ENCODE results near the gene ACVR1.
"Not testable (repeated sequence)": the region's sequence is repeated elsewhere in the genome, so short reads cannot be mapped to it uniquely, and the experiment has no call there.

Gene ACVR1

GRCh38 chr2:157849591-157849990, 26.5 kb downstream of the ACVR1 start:
- DNase-seq, result no peak

- DNase-seq, result no peak
Observed at GRCh38 chr2:157848213-157848612, 27.9 kb downstream of the ACVR1 start.

DNA sequence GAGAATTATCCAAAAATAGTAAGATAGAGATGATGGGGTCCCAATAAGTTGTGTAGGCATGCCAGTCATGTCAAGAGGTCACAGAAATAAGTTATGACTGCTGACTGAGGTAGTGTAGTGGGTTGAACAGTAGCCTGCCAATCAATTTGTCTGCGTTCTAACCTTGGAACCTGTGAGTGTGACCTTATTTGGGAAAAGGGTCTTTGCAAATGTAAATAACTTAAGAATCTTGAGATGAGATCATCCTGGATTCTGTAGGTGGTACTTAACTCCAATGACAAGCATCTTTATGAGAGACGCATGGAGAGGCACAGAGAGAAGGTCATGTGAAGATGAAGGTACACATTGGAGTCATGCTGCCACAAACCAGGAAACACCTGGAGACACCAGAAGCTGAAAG, 31.0 kb downstream of the ACVR1 start:
- DNase-seq, result no peak

DNA sequence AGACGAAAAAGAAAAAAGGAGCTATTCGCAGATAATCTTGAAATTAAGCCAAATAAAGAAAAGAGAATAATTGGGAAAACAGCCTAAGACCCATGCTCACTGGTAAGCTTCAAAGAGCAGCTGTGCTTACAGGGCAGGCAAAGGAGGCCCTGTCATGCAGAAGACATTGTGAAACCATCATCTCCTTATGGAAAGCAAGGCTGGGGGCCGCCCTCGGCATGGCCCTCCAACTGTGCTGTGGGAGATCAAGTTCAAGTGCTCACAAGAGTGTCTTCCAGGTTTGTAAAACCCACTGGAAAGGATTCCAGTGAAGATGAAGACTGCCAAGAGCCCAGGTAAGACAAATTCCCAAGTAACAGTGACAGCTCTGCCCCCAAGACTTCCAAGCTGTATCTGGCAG, 32.2 kb downstream of the ACVR1 start:
- DNase-seq, result no peak

GRCh38 chr2:157843081-157843480, 33.0 kb downstream of the ACVR1 start:
- DNase-seq, result peak; percentile 40

- peak; percentile 25 for DNase-seq
Observed at GRCh38 chr2:157842106-157842879, 33.8 kb downstream of the ACVR1 start.

- DNase-seq, result no peak
Observed at GRCh38 chr2:157841485-157841884, 34.6 kb downstream of the ACVR1 start.

GRCh38 chr2:157840568-157841156, 35.5 kb downstream of the ACVR1 start:
- DNase-seq, result peak; percentile 54

GRCh38 chr2:157839822-157840221, 36.3 kb downstream of the ACVR1 start:
- DNase-seq, result no peak

- DNase-seq, result peak; percentile 85
Observed at GRCh38 chr2:157839162-157839801, 36.8 kb downstream of the ACVR1 start.

- DNase-seq, result peak; percentile 80
Observed at GRCh38 chr2:157838442-157839161, 37.5 kb downstream of the ACVR1 start.

DNA sequence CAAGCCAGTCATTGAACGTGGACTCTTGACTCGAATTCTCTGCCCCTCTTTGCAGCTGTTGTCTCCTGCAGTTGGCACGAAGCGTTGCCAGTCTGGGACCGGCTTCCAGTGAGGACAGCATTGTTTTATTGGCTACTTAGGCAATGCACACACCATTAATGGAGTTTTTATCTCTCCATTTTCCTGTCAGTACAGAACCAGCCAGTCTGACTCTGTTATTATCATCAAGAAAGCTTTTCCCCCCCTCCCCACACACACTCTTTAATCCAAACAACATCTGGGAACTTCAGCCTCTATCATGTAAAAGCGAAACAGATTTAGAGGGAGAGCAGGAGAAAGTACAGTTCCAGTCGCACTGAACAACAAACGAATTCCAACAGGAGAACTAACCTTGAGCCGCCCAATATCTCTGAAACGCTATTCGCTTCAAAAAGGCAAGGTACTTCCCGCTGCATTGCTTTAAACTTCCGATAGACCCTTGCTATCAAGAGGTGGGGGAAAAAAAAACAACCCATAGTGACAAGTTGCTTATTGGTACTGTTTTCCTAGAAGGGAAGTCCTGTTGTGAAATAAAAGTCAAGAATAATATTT, 38.2 kb downstream of the ACVR1 start:
- no peak for DNase-seq

GRCh38 chr2:157836531-157836930, 39.6 kb downstream of the ACVR1 start:
- no peak for DNase-seq

DNA sequence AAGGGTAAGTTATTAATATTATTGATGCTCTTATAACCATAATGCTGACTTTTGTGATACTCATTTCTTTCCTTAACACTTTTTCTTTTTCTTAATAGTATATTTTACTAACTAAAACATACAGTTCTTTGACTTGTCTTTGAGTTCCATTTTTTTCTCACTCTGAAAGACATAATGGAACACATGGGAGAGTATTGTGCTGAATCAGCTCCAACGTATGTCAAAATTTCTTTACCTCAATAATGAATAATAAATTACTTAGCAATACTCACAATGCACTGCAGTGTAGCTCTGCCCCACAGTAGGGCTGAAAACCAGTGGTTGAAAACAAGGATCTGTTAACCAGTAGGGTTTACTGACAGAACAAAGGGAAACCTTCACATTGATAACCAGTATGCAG, 40.7 kb downstream of the ACVR1 start:
- no peak for DNase-seq

DNA sequence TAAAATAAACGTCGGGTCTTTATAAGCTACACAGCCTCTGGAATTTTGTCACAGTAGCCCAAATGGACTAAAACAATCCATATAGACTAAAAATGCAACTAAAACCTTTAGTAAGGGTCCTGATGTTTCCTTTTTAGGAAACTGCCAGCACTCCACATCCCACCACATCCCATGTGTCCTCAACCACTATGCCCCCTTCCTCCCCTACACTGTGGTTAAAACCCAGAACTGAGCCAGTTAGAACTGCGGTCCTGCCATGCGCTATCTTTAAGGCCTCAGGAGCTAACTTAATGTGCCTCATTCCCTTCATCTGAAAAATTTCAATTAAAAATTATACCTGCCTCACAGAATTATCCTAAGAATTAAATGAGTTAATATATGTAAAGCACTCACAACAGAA, 41.1 kb downstream of the ACVR1 start:
- no peak for DNase-seq

DNA sequence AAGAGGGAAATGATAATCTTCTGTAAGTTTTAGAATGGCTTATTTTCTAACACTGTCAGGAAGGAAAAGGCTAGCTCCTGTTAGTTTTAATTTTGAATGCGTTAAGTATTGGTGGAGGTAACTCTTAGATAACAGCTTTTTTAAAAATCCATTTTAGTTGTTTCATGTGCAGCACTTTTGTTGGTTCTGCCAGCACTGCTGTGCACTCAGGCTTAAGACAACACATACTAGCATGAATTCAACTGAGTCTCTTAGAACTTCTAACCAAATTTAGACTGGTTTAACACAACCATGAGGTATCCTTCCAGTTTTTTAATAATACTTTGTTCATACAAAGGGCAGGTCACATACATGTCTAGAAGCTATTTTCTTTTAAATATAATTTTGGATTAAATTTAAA, 42.4 kb downstream of the ACVR1 start:
- no peak for DNase-seq

- no peak for DNase-seq
Observed at GRCh38 chr2:157831573-157832315, 44.4 kb downstream of the ACVR1 start.

DNA sequence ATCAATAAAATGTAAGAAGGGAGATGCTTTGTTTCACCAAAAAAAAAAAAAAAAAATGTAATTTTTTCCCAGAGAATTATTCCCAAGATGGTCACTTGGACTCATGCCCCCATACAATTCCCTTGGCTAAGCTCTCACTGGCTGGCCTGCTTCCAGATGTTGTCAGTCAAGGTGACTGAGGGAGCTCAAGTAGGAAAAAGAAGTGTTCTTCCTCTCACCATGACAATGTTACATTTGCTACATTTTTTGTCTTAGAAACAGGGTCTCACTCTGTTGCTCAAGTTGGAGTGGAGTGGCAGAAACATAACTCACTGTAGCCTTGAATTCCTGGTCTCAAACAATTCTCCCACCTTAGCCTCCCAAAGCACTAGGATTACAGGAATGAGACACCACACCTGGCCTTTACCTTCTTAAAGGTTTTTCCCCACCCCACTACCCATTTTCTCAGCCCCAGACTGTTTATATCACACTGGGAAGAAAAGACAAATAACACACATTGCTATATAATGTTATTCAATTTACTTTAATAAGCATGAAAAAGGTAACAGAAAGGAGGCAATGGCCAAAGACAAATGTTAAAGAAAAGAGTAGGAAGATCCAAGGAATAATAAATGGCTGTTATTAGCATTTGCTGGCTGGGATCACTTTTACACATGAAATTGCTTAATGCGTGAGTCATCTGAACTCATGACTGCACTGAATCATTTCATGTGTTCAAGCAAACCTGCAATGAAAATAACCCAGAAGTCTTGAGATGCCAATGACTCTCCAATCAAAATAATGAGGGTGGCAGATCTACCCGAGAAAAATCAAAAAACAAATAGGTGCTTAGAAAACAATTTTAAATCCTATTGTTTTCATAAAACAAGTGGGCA, 45.2 kb downstream of the ACVR1 start:
- DNase-seq, result peak; percentile 89

DNA sequence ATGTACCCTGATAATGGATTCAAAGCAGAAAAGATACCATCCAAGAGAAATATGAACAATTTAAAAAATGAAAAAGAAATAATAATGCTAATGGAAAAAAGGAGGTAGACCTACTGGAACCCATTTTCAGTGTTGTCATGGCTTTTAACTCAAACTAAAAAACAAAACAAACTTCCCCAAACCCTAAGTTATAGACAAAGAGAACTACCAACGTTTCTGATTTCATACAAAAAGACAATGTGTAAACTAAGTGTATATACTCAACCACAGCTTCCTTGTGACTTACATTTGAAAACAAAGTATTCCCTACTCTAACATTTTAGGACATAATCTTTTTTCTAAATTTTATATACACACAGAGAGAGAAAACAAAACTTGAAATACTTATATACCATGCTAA, 45.9 kb downstream of the ACVR1 start:
- no peak for DNase-seq

DNA sequence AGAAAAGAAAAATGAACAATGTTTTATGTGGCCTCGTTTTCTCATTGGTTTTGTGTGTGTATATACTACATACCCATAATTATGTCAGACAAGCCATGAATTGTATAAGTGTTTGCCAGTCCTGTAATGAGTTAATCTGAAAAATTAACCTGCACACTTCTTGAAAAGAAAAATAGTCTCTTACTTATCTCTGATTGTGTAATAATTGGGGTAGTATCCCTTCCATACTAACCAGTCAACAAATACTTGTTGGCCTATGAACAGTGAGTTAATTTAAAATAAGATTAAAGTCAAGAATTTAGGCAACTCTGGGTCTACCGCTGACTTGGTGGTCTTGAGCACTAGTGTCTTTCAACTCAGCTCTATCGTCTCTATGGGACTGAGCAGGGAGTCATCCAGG, 48.8 kb downstream of the ACVR1 start:
- DNase-seq, result no peak

DNA sequence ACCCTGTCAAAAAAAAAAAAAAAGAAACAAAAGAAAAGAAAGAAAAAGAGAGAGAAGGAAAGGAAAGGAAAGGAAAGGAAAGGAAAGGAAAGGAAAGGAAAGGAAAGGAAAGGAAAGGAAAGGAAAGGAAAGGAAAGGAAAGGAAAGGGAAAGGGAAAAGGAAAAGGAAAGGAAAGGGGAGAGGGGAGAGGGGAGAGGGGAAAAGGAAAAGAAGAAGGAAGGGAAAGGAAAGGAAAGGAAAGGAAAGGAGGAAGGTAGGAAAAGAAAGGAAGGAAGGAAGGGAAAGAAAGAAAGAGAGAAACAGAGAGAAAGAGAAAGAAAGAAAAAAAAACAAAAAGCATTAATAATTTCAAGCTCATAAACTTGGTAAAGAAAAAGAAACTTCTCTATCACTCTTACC, 49.5 kb downstream of the ACVR1 start:
- DNase-seq, result not testable (repeated sequence)

Measured in fibroblast of skin of scalp (primary cell).